DOHH2 (cell line): ENCODE results near the gene RASGRP4.

Source experiments
- EZH2phosphoT487 ChIP-seq: fragments of 200-600 bp; sonication (generic); IDR thresholded peaks from 2 replicates; pipeline ENCODE4 v1.6.1; 2017; ENCODE audit warnings: borderline replicate concordance, mild to moderate bottlenecking, antibody characterized with exemption, low read length, moderate library complexity, mixed read lengths
- TF ChIP-seq, protein P1 (sequence below): fragments of 200-600 bp; sonication (generic); IDR thresholded peaks from one replicate; pipeline ENCODE4 v1.5.1; 2014; ENCODE audit warnings: antibody characterized with exemption, mild to moderate bottlenecking, low read depth, low read length; ENCODE audit not compliant: poor library complexity, severe bottlenecking

DNA sequence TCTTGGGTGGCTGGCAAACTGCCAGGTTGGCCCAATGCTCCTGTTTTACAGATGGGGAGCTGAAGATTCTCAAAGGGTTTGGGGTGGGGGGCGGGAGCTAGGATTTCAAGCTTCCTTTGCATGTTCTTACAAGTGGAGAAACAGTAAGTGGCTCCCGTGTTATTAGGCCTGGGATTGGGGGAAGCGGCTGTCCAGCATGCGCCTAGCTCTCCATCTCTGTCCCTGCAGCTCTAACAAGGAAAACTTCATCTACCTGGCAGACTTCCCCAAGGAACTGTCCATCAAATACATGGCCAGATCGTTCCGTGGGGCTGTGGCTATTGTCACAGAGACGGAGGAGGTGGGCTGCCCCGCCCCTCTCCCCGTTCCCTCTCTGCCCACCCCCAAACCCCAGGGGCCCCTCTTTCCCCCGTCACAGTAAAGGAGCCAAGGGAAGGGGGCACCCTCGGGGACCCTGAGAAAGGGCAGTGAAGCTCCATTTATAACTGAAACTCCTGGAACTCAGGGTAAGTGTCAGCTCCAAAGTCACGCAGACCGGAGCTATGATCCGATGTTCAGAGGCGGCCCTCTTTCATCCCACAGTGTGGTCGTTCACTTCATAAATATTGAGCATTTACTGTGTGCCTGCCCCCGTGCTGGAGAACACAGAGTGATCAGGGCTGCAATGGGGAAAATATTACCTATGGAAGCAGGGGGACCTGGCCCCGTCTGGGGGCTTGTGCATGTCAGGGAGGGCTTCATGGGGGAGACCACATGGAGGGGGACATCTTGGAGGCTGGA lies 66.6 kb downstream of the RASGRP4 start:
- TF ChIP-seq, protein P1, sequence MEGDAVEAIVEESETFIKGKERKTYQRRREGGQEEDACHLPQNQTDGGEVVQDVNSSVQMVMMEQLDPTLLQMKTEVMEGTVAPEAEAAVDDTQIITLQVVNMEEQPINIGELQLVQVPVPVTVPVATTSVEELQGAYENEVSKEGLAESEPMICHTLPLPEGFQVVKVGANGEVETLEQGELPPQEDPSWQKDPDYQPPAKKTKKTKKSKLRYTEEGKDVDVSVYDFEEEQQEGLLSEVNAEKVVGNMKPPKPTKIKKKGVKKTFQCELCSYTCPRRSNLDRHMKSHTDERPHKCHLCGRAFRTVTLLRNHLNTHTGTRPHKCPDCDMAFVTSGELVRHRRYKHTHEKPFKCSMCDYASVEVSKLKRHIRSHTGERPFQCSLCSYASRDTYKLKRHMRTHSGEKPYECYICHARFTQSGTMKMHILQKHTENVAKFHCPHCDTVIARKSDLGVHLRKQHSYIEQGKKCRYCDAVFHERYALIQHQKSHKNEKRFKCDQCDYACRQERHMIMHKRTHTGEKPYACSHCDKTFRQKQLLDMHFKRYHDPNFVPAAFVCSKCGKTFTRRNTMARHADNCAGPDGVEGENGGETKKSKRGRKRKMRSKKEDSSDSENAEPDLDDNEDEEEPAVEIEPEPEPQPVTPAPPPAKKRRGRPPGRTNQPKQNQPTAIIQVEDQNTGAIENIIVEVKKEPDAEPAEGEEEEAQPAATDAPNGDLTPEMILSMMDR: no peak
- TF ChIP-seq EZH2phosphoT487: no peak
